Panc1 (cell line): ENCODE results near the gene MAP3K20. TPM values are rescaled to one million over a fixed set of nuclear protein-coding genes. Genes with fewer than 3 reads are reported as not detected.
"Not testable (repeated sequence)": the region's sequence is repeated elsewhere in the genome, so short reads cannot be mapped to it uniquely, and the experiment has no call there.

Source experiments
- ATAC-seq: fragments of 200-7000 bp; cut with Tn5 transposase; 2 replicates; pipeline ENCODE4 v1.9.1; 2020; ENCODE audit warnings: mild to moderate bottlenecking, moderate library complexity
- BruUV-seq: library from RNA; stranded (reverse); fragments of 400-500 nt; replicated peaks from 2 replicates; lab custom pipeline; 2021; lab: Mats Ljungman, UMichigan
- CTCF ChIA-PET: fragments of 300-600 bp; sonication (Branson Sonifier 250); formaldehyde crosslinking; loops from one replicate; lab custom pipeline; 2022; ENCODE audit warnings: antibody characterized with exemption; lab: Charles Lee
- POLR2A ChIA-PET: fragments of 300-600 bp; sonication (Branson Sonifier 250); formaldehyde crosslinking; loops from one replicate; lab custom pipeline; 2022; ENCODE audit warnings: antibody characterized with exemption; lab: Charles Lee
- DNase-seq: peaks from one replicate; pipeline ENCODE4 v3.0.0-alpha.2; 2010; ENCODE audit warnings: low read depth, low spot score
- H3K27ac ChIP-seq: 2 replicates; pipeline ENCODE4 v1.5.1; 2011; ENCODE audit warnings: mild to moderate bottlenecking, low read length, inconsistent platforms
- H3K27me3 ChIP-seq: fragments of 200-500 bp; sonication (Bioruptor generic); 2 replicates; pipeline ENCODE4 v1.6.0; 2014; ENCODE audit warnings: low read length, inconsistent platforms; ENCODE audit not compliant: control insufficient read depth, insufficient read depth
- H3K36me3 ChIP-seq: fragments of 200-500 bp; sonication (Bioruptor generic); 2 replicates; pipeline ENCODE4 v1.5.1; 2014; ENCODE audit warnings: inconsistent platforms, mild to moderate bottlenecking, low read length, moderate library complexity; ENCODE audit not compliant: control insufficient read depth, insufficient read depth
- H3K4me1 ChIP-seq: 2 replicates; pipeline ENCODE4 v1.5.1; 2011; ENCODE audit warnings: inconsistent platforms, mild to moderate bottlenecking, low read length, moderate library complexity; ENCODE audit not compliant: control insufficient read depth, insufficient read depth
- H3K4me3 ChIP-seq, 2 experiments: 2 replicates each; pipeline ENCODE4 v1.5.1; 2011 to 2012; ENCODE audit warnings: low read depth in 2 of 2, low read length in 2 of 2, mild to moderate bottlenecking in 2 of 2, inconsistent platforms in 1 of 2, moderate library complexity in 1 of 2
- H3K9me3 ChIP-seq: fragments of 200-500 bp; sonication (Bioruptor generic); 2 replicates; pipeline ENCODE4 v1.5.1; 2014; ENCODE audit warnings: low read depth, mild to moderate bottlenecking, inconsistent platforms, low read length, moderate library complexity; ENCODE audit not compliant: control insufficient read depth, insufficient read depth
- CTCF ChIP-seq: fragments of 450-650 bp; IDR thresholded peaks from 2 replicates; pipeline ENCODE4 v1.5.1; 2017; ENCODE audit warnings: mild to moderate bottlenecking
- POLR2AphosphoS5 ChIP-seq: IDR thresholded peaks from 2 replicates; pipeline ENCODE4 v1.6.1; 2012; ENCODE audit warnings: mild to moderate bottlenecking, low read depth, low read length, moderate library complexity
- REST ChIP-seq, 2 experiments: IDR thresholded peaks; 2 replicates each; pipeline ENCODE4 v1.6.1; 2011 to 2012; ENCODE audit warnings: low read depth in 2 of 2, control low read depth in 1 of 2, low read length in 1 of 2, mild to moderate bottlenecking in 1 of 2, moderate library complexity in 1 of 2; ENCODE audit not compliant: insufficient read depth in 1 of 2
- SIN3A ChIP-seq: IDR thresholded peaks from 2 replicates; pipeline ENCODE4 v1.6.1; 2012; ENCODE audit warnings: low read depth, mild to moderate bottlenecking, low read length, moderate library complexity, borderline replicate concordance; ENCODE audit not compliant: insufficient read depth
- TCF7L2 ChIP-seq: IDR thresholded peaks from 2 replicates; pipeline ENCODE4 v1.6.1; 2011; ENCODE audit warnings: mild to moderate bottlenecking, low read depth, low read length, inconsistent platforms
- in situ Hi-C: cut with HindIII; loops from 2 replicates; pipeline ENCODE4 v1.10.0; 2016; ENCODE audit warnings: low sequenced_read_pairs, low pct_unique_long_range_greater_than_20kb
- intact Hi-C: fragments of 100-400 bp; cut with micrococcal nuclease; formaldehyde crosslinking; loops from one replicate; pipeline ENCODE4 v1.10.0; 2022; ENCODE audit not compliant: unreplicated experiment
- total RNA-seq: library from RNA; stranded (reverse); gene quantifications from one replicate; pipeline ENCODE4 v1.2.1, GENCODE V29; 2021; ENCODE audit not compliant: unreplicated experiment

The MAP3K20 gene
- total RNA-seq, 1 experiment from 2014 or later: 121 TPM

GRCh38 chr2:173258701-173259100 is 183.1 kb downstream of the MAP3K20 start:
- intact Hi-C loops (no loop called here), in situ Hi-C loops (no loop called here)
- Histone ChIP-seq H3K27ac (no peak overlapping the region), H3K4me3 (no peak overlapping the region), H3K36me3 (peaks cover 11% of the 10 kb centered on the region; the same call in 1 of the 2 replicates), H3K4me1 (no peaks in the 10 kb centered on the region), H3K9me3 (no peaks in the 10 kb centered on the region), H3K27me3 (no peaks in the 10 kb centered on the region)
- BruUV-seq: no TSS peak
- ChIA-PET CTCF (no interaction called here), POLR2A (no interaction called here)
- DNase-seq (no peak), ATAC-seq (no peak)
- TF ChIP-seq POLR2AphosphoS5 (no peak), TCF7L2 (no peak), SIN3A (no peak), CTCF (no peak), REST (IDR thresholded peaks at IDR 0.05; ENCODE audit: insufficient read depth in 1 of 2, low read depth in 2 of 2, low read length in 1 of 2) (no peak)

GRCh38 chr2:173262356-173262755 is 186.7 kb downstream of the MAP3K20 start:
- BruUV-seq, in situ Hi-C loops, intact Hi-C loops, ATAC-seq, CTCF ChIA-PET, H3K27me3 ChIP-seq, H3K4me1 ChIP-seq, H3K27ac ChIP-seq, H3K4me3 ChIP-seq, H3K9me3 ChIP-seq, DNase-seq, POLR2A ChIA-PET: not testable (repeated sequence)
- H3K36me3 ChIP-seq: peaks cover 11% of the 10 kb centered on the region; the same call in 1 of the 2 replicates

DNA sequence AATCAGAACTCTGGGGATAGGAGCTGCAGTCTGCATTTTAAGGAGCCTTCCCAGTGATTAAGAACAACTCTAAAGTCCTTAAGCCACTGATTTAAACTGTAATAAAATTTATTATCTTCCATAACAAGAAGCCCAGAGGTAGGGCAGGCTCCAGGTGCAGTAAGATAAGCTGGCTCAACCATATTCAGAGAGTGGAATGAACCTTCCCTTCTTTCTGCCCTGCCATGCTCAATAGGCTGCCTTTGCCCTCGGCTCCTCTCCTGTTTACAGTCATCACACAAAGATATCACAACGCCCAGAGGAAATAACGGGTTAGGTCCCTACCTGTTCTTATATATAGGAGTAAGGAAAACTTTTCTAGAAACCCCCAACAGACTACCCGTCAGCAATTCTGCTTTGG is 188.5 kb downstream of the MAP3K20 start:
- peaks cover 2% of the 10 kb centered on the region; the same call in 1 of the 2 replicates for H3K36me3 ChIP-seq
- ChIA-PET POLR2A (no interaction called here), CTCF (no interaction called here)
- BruUV-seq: no TSS peak
- H3K9me3 ChIP-seq: no peaks in the 10 kb centered on the region
- no peak overlapping the region for H3K27ac ChIP-seq
- intact Hi-C loops: no loop called here
- in situ Hi-C loops: no loop called here
- no peaks in the 10 kb centered on the region for H3K4me1 ChIP-seq
- DNase-seq (no peak), ATAC-seq (no peak)
- H3K27me3 ChIP-seq: no peaks in the 10 kb centered on the region
- no peak for TF ChIP-seq POLR2AphosphoS5
- no peak for TF ChIP-seq SIN3A
- no peak for TF ChIP-seq CTCF
- TF ChIP-seq REST (IDR thresholded peaks at IDR 0.05; ENCODE audit: insufficient read depth in 1 of 2, low read depth in 2 of 2, low read length in 1 of 2): no peak
- TF ChIP-seq TCF7L2: no peak
- no peak overlapping the region for H3K4me3 ChIP-seq
